ENCODE data around the gene TMEM266.

Gene TMEM266

GRCh38 chr15:76176059-76176458, 116.3 kb downstream of the TMEM266 start:
- Histone ChIP-seq H3K9me3 (ENCODE audit: insufficient read depth, low read depth, low read length) (no peaks in the 10 kb centered on the region), H3K36me3 (ENCODE audit: insufficient read depth, low read length) (no peaks in the 10 kb centered on the region), H3K9ac (ENCODE audit: low read depth, low read length, poor library complexity, severe bottlenecking) (no peak overlapping the region), H3K4me2 (ENCODE audit: low read depth, low read length, poor library complexity, severe bottlenecking) (no peak overlapping the region), H3K79me2 (ENCODE audit: insufficient read depth, low read length) (no peaks in the 10 kb centered on the region), H2AFZ (ENCODE audit: low read length) (no peak overlapping the region), H3K27me3 (ENCODE audit: insufficient read depth, low read length, poor library complexity, severe bottlenecking) (no peaks in the 10 kb centered on the region), H3F3A (ENCODE audit: low read depth) (no peaks in the 10 kb centered on the region), H3K4me3 (ENCODE audit: low read length, poor library complexity, severe bottlenecking) (no peak overlapping the region), H3K9me2 (replicated peaks; ENCODE audit: low read depth, low read length) (no peaks in the 10 kb centered on the region), H4K20me1 (ENCODE audit: insufficient read depth, low read length, poor library complexity, severe bottlenecking) (no peaks in the 10 kb centered on the region), H3K4me1 (ENCODE audit: insufficient read depth, low read length, poor library complexity, severe bottlenecking) (no peaks in the 10 kb centered on the region)
- TF ChIP-seq CTCF (conservative IDR thresholded peaks at IDR 0.05; ENCODE audit: low read length) = no peak
- no peak for TF ChIP-seq EZH2phosphoT487 (IDR thresholded peaks at IDR 0.05; ENCODE audit: borderline replicate concordance)

- TF ChIP-seq CTCF (conservative IDR thresholded peaks at IDR 0.05; ENCODE audit: low read length) = no peak
- TF ChIP-seq EZH2phosphoT487 (IDR thresholded peaks at IDR 0.05; ENCODE audit: borderline replicate concordance) = no peak
- Histone ChIP-seq H3K4me2 (ENCODE audit: low read depth, low read length, poor library complexity, severe bottlenecking) (no peak overlapping the region), H3K9me2 (replicated peaks; ENCODE audit: low read depth, low read length) (no peaks in the 10 kb centered on the region), H2AFZ (ENCODE audit: low read length) (no peak overlapping the region), H3F3A (ENCODE audit: low read depth) (no peaks in the 10 kb centered on the region), H4K20me1 (ENCODE audit: insufficient read depth, low read length, poor library complexity, severe bottlenecking) (no peaks in the 10 kb centered on the region), H3K9ac (ENCODE audit: low read depth, low read length, poor library complexity, severe bottlenecking) (no peak overlapping the region), H3K36me3 (ENCODE audit: insufficient read depth, low read length) (no peaks in the 10 kb centered on the region), H3K27me3 (ENCODE audit: insufficient read depth, low read length, poor library complexity, severe bottlenecking) (no peaks in the 10 kb centered on the region), H3K79me2 (ENCODE audit: insufficient read depth, low read length) (no peaks in the 10 kb centered on the region), H3K4me3 (ENCODE audit: low read length, poor library complexity, severe bottlenecking) (no peak overlapping the region), H3K4me1 (ENCODE audit: insufficient read depth, low read length, poor library complexity, severe bottlenecking) (no peaks in the 10 kb centered on the region), H3K9me3 (ENCODE audit: insufficient read depth, low read depth, low read length) (no peaks in the 10 kb centered on the region)
These were observed 116.8 kb downstream of the TMEM266 start for GRCh38 chr15:76176487-76177085.

- no peaks in the 10 kb centered on the region for H3K9me3 ChIP-seq (ENCODE audit: insufficient read depth, low read depth, low read length)
- no peaks in the 10 kb centered on the region for H3K79me2 ChIP-seq (ENCODE audit: insufficient read depth, low read length)
- no peak for TF ChIP-seq CTCF (conservative IDR thresholded peaks at IDR 0.05; ENCODE audit: low read length)
- H3F3A ChIP-seq (ENCODE audit: low read depth) = no peaks in the 10 kb centered on the region
- H3K9ac ChIP-seq (ENCODE audit: low read depth, low read length, poor library complexity, severe bottlenecking) = no peak overlapping the region
- no peaks in the 10 kb centered on the region for H3K27me3 ChIP-seq (ENCODE audit: insufficient read depth, low read length, poor library complexity, severe bottlenecking)
- no peaks in the 10 kb centered on the region for H3K9me2 ChIP-seq (replicated peaks; ENCODE audit: low read depth, low read length)
- H3K36me3 ChIP-seq (ENCODE audit: insufficient read depth, low read length) = no peaks in the 10 kb centered on the region
- H2AFZ ChIP-seq (ENCODE audit: low read length) = no peak overlapping the region
- H3K4me3 ChIP-seq (ENCODE audit: low read length, poor library complexity, severe bottlenecking) = no peak overlapping the region
- no peak overlapping the region for H3K4me2 ChIP-seq (ENCODE audit: low read depth, low read length, poor library complexity, severe bottlenecking)
- H3K4me1 ChIP-seq (ENCODE audit: insufficient read depth, low read length, poor library complexity, severe bottlenecking) = no peaks in the 10 kb centered on the region
- no peaks in the 10 kb centered on the region for H4K20me1 ChIP-seq (ENCODE audit: insufficient read depth, low read length, poor library complexity, severe bottlenecking)
These were observed 117.8 kb downstream of the TMEM266 start for GRCh38 chr15:76177491-76178040.
